WI38 (cell line): ENCODE data around the gene DNAAF8.
A peak's percentile ranks its signal among the peaks of the same experiment; 100 is the strongest.

ENCODE experiments used
- H3K4me3 ChIP-seq: 2 replicates; pipeline ENCODE4 v1.5.1; 2011; ENCODE audit warnings: low read depth, mild to moderate bottlenecking, control low read depth, low read length
- TF ChIP-seq, protein P1 (sequence below): IDR thresholded peaks from 2 replicates; pipeline ENCODE4 v1.5.1; 2012; ENCODE audit warnings: low read depth, mild to moderate bottlenecking, control low read depth, low read length

Gene DNAAF8

DNA sequence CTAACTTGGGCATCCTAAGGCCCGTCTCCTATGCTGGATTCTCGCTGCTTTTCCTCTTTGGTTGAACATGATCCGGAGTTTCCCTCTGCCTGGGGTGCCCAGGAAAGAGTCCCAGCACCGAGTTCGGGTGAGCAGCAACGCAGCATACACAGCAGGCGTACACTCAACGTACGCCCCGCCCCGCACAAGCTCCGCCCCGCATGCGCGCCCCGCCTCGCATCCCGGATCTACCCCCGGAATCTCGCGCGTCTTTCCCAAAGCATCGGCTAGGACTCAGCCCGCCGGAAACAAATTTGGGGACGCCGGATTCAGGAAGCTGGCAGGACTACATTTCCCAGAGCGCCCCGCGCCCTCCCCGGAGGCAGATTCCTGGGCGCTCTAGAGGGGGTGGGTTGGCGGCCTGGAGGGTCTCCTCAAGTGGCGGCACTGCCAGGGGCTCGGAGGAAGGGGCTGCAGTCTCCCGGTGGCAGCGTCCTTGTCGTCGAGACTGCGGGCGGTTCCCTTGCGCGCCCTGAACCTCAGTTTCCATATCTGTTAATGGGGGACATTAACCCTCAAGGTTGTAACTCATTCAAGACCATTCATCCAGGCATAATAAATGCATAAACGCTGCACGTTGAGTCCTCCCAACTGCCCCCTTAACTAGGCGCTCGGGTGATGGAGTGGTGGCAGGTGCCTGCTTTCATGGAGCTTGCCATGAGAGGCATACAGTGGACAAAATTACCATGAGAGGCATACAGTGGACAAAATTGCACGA lies 34.4 kb downstream of the DNAAF8 start:
- TF ChIP-seq, protein P1, sequence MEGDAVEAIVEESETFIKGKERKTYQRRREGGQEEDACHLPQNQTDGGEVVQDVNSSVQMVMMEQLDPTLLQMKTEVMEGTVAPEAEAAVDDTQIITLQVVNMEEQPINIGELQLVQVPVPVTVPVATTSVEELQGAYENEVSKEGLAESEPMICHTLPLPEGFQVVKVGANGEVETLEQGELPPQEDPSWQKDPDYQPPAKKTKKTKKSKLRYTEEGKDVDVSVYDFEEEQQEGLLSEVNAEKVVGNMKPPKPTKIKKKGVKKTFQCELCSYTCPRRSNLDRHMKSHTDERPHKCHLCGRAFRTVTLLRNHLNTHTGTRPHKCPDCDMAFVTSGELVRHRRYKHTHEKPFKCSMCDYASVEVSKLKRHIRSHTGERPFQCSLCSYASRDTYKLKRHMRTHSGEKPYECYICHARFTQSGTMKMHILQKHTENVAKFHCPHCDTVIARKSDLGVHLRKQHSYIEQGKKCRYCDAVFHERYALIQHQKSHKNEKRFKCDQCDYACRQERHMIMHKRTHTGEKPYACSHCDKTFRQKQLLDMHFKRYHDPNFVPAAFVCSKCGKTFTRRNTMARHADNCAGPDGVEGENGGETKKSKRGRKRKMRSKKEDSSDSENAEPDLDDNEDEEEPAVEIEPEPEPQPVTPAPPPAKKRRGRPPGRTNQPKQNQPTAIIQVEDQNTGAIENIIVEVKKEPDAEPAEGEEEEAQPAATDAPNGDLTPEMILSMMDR: no peak
- H3K4me3 ChIP-seq: peak overlapping the region; percentile 54

DNA sequence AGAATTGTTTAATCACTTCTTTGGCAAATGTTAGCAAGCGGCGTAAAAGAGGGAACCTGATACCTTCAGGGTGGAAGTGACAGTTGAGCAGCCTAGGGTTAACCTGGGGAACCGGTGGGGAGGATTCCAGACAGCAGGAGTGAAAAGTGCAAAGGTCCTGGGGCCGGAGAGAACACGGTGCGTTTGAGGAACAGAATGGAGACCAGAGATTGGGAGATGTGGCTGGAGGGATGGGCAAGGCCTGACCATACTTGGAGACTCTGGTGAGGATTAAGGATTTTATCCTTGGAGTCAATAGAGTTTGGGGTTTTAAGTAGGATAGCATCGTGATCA lies 34.9 kb downstream of the DNAAF8 start:
- H3K4me3 ChIP-seq: peak overlapping the region; percentile 54; the same call in 1 of the 2 replicates
- TF ChIP-seq, protein P1: no peak

DNA sequence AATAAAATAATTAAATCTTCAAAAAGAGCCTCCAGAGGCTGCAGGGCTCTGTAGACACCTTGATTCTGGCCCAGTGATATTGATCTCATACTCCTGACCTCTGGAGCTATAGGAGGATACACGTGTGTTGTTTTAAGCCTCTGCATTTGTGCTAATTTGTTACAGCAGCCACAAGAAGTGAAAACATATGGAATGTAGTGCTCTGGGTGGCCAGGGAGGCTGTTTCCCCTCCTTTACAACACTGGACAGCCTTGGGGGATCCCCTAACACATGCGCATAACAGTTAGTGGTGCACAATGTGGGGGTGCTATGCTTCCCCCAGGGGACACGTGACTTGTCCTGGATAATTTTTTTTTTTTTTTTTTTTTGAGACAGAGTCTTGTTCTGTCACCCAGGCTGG lies 37.3 kb downstream of the DNAAF8 start:
- no peak overlapping the region for H3K4me3 ChIP-seq
- TF ChIP-seq, protein P1: no peak

DNA sequence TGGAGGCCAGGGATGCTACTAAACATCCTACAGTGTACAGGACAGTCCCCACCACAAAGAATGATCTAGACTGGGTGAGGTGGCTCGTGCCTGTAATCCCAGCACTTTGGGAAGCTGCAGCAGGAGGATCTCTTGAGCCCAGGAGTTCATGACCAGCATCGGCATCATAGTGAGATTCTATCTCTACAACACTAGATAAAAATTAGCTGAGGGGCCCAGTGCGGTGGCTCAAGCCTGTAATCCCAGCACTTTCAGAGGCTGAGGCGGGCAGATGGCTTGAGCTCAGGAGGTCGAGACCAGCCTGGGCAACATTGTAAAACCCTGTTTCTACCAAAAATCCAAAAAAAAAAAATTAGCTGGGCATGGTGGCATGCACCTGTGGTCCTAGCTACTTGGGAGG lies 38.0 kb downstream of the DNAAF8 start:
- no peak overlapping the region for H3K4me3 ChIP-seq
- TF ChIP-seq, protein P1: no peak

DNA sequence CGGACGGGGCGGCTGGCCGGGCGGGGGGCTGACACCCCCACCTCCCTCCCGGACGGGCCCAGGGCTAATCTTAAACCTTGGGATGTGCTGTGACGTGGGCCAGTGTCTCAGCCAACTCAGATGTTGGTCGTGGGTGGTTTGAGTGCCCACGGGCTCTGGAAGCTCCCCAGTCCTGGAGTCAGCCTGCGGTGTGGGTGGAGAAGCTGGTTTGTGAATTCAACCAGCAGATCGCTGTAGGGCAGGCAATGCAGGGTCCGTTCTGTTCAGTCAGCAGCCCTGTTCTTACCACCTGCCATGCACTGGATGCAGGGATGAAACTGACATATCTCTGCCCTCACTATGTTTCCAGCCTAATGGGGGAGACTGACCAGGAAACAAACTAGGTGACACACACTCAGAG lies 40.7 kb downstream of the DNAAF8 start:
- H3K4me3 ChIP-seq: no peak overlapping the region
- TF ChIP-seq, protein P1: no peak

DNA sequence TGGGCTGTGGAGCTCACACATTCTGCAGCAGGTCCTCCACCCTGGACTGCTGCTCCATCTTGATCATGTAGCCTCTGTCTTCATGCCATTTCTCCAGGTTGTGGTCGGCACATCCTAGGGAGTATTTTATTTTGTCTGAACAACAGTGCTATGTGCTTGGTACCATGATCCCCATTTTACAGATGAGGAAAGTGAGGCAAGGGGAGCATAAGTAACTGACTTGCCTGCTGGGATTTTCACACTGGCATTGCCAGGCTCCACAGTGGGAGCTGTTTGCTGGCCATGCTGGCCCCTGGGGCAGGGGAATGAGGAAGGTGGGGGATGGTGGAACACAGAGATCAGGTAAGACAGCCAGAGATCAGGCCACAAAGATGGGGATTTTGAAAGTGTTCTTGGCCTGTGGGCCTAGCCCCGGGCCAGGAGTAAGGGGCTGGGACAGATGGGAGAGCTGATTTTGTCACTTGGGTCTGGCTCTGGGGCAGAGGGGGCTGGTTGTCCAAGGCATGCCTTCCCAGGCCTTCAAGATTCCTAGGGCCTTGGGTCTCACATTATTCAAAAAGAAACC lies 41.9 kb downstream of the DNAAF8 start:
- H3K4me3 ChIP-seq: no peak overlapping the region
- TF ChIP-seq, protein P1: no peak

DNA sequence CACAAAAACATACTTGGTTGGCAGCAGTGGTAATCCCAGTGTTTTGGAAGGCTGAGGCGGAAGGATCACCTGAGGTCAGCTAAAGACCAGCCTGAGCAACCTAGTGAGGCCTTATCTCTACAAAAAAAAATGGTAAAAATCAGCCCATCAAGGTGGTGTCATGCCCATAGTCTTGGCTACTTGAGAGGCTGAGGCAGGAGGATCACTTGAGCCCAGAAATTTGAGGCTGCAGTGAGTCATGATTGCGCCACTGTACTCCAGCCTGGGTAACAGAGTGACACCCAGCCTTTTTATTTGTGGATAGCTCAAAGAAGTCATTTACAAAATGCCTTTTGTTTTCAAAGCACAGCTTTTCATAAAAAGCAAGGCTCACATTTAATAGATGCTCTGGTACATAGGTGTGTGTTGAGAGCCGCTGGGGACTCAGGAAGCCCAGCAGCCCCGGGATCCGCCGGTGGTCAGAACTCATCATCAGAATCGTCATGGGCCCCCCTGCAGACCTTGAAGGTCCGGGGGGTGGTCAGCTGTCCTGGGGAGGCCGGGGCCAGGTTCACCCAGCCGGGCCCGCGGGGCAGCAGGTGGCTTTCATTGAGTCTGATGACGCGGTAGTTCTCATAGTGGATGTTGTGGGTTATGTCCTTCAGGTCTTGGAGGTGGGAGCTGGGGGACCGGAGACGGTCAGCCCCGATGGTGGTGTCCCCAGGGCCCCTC lies 43.2 kb downstream of the DNAAF8 start:
- no peak overlapping the region for H3K4me3 ChIP-seq
- TF ChIP-seq, protein P1: no peak
